NCI-H2107 treated with DMSO at 0.1 percent for 48 hours (cell line): Measurements from ENCODE around the gene LMOD3.

ENCODE experiments used
- DNase-seq: peaks from one replicate; lab custom pipeline; 2025; ENCODE audit not compliant: unreplicated experiment; lab: John Stamatoyannopoulos, UW

The LMOD3 gene

DNA sequence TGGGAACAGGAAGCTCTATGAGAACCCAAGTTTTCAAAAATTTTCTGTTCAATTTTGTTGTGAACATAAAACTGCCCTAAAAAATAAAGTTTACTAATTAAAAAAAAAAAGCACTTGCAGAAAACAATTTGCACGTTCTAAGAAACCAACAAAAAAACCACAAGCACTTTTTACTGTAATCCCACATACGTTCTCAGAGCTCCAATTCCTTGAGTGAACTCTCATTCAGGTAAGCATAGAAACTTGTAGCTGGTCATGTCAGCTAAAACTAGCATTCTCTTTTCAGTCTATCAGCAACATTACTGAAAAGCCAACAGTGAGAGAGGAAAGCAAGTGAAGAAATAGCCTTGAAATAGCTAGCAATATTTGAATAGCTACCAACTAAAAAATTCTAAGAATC is 58.8 kb downstream of the LMOD3 start:
- no peak for DNase-seq

DNA sequence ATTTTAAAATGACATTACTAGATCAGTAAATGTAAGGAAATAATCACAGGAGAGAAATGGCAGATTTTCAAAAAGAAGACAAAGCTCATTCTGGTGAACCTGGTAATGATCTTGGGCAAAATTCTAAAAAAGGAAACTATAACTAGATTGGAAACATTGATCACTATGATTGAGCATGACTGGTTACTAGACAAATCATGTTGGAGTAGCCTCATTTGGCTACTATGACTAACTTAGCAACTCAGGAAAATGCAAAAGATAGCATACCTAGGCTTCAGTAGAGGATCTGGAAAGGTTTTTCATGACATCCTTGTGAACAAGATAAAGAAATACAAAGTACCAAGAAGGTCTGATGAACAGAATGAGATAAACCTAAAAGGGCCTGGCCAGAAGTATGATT is 62.7 kb downstream of the LMOD3 start:
- DNase-seq, result no peak

DNA sequence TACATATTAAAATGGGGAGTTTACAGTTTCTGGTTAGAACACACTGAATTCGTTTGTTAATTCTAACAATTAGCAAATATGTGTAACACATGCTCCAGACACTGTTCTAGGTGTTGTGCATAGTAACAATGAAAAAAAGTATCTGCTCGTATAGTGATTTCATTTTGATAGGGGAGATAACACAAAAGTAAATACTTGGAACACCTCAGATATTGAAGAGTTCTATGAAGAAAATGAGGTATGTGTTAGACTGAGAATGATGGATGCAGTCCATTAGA is 63.5 kb downstream of the LMOD3 start:
- no peak for DNase-seq

DNA sequence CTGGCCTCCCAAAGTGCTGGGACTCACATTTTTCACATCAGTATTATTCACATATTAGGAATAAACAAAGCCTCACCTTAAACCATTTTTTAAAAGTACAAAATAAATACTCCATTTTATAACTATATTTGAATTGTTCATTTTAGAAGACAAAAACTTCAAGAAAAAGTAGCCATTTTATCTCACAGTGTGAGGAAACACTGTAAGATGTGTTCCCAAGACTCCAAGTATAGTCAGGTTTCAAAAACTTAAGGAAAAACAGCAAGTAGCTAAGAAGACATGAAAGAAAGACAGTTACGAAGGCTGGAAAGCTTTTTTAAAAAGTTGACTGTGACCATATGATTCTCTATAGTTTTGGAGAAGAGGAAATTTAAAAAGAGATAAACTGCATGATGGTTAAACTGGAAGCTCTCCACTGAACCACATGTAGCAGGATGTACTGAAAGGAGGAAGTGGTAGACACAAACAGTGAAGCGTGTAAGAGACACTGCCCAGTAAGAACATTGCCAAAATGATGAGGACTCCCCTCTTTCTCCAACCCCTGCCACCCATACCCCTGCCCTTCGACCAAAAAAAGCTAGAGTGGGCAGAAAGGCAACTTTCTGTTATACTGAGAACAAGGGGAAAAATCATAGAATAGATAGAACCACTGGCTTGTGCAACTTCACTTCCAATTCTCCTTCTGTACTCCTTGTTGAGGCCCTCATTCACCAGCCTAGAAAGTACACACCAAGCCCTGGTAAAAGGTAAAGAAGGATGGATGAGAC is 64.0 kb downstream of the LMOD3 start:
- no peak for DNase-seq
